T-helper 9 cell (primary cell): ENCODE measurements around the gene FAM72A.
"Not testable (repeated sequence)": the region's sequence is repeated elsewhere in the genome, so short reads cannot be mapped to it uniquely, and the experiment has no call there.

Source experiments
- DNase-seq: peaks from one replicate; pipeline ENCODE4 v3.0.0-alpha.2; 2020
- total RNA-seq, 2 donors: gene quantifications; one replicate each; lab custom pipeline; 2026; lab: John Stamatoyannopoulos, UW

The FAM72A gene
- 0 to 0.14 reads per million in 2 donors for total RNA-seq

GRCh38 chr1:206202789-206203363 is at the start of gene FAM72A:
FAM72A (minus strand) TSS chr1:206202839; CDS start chr1:206202025, 814 bp downstream.
- peak; percentile 89 for DNase-seq

GRCh38 chr1:206250953-206251681 is 48.5 kb upstream of the FAM72A start:
- DNase-seq: not testable (repeated sequence)

- DNase-seq: not testable (repeated sequence)
Observed at GRCh38 chr1:206246129-206246886, 43.7 kb upstream of the FAM72A start.

GRCh38 chr1:206245479-206245878 is 42.8 kb upstream of the FAM72A start:
- not testable (repeated sequence) for DNase-seq

GRCh38 chr1:206243335-206243734 is 40.7 kb upstream of the FAM72A start:
- not testable (repeated sequence) for DNase-seq

- DNase-seq: not testable (repeated sequence)
Observed at GRCh38 chr1:206240288-206240687, 37.6 kb upstream of the FAM72A start.

- not testable (repeated sequence) for DNase-seq
Observed at GRCh38 chr1:206235190-206235589, 32.6 kb upstream of the FAM72A start.

GRCh38 chr1:206234189-206234916 is 31.7 kb upstream of the FAM72A start:
- DNase-seq: not testable (repeated sequence)

GRCh38 chr1:206232970-206233645 is 30.5 kb upstream of the FAM72A start:
- DNase-seq: not testable (repeated sequence)

GRCh38 chr1:206231989-206232388 is 29.4 kb upstream of the FAM72A start:
- not testable (repeated sequence) for DNase-seq

- not testable (repeated sequence) for DNase-seq
Observed at GRCh38 chr1:206229286-206229685, 26.6 kb upstream of the FAM72A start.

- not testable (repeated sequence) for DNase-seq
Observed at GRCh38 chr1:206226886-206227285, 24.2 kb upstream of the FAM72A start.

- not testable (repeated sequence) for DNase-seq
Observed at GRCh38 chr1:206225386-206225785, 22.7 kb upstream of the FAM72A start.

GRCh38 chr1:206224190-206224776 is 21.6 kb upstream of the FAM72A start:
- DNase-seq: not testable (repeated sequence)

- DNase-seq: not testable (repeated sequence)
Observed at GRCh38 chr1:206221585-206221984, 18.9 kb upstream of the FAM72A start.

GRCh38 chr1:206220332-206221000 is 17.8 kb upstream of the FAM72A start:
- not testable (repeated sequence) for DNase-seq

- not testable (repeated sequence) for DNase-seq
Observed at GRCh38 chr1:206219514-206220331, 17.1 kb upstream of the FAM72A start.

- not testable (repeated sequence) for DNase-seq
Observed at GRCh38 chr1:206218765-206219164, 16.1 kb upstream of the FAM72A start.

- not testable (repeated sequence) for DNase-seq
Observed at GRCh38 chr1:206218285-206218684, 15.6 kb upstream of the FAM72A start.
